ENCODE measurements around the gene LY6G5B.
A peak's percentile ranks its signal among the peaks of the same experiment; 100 is the strongest.

The LY6G5B gene

GRCh38 chr6:31665501-31666336 is 4.1 kb upstream of the LY6G5B start, which contains the start of gene CSNK2B:
TSS of gene CSNK2B (plus strand) at chr6:31666080. CDS start at chr6:31666832, 752 bp downstream.
- peaks cover 73% of the 10 kb centered on the region for H3K4me1 Mint-ChIP-seq
- H3K27me3 Mint-ChIP-seq, result no peaks in the 10 kb centered on the region
- H3K27ac Mint-ChIP-seq, result peak within 1 kb of the TSS; percentile 98 to 99
- DNase-seq, result peak; percentile 98
- no peaks in the 10 kb centered on the region for H3K9me3 Mint-ChIP-seq
- peak within 1 kb of the TSS; percentile 87 to 97 for H3K4me3 Mint-ChIP-seq
- peak; percentile 87 for ATAC-seq

GRCh38 chr6:31666337-31666965 is 3.3 kb upstream of the LY6G5B start:
- no peak for ATAC-seq
- Mint-ChIP-seq H3K9me3 (no peaks in the 10 kb centered on the region), H3K27me3 (no peaks in the 10 kb centered on the region), H3K27ac (peak overlapping the region; percentile 98 to 99), H3K4me3 (peak overlapping the region; percentile 87 to 97), H3K4me1 (peaks cover 66% of the 10 kb centered on the region)
- no peak for DNase-seq

GRCh38 chr6:31676322-31676903 is 6.6 kb downstream of the LY6G5B start:
- H3K27ac Mint-ChIP-seq, result no peak overlapping the region

GRCh38 chr6:31676904-31677303 is 7.1 kb downstream of the LY6G5B start:
- Mint-ChIP-seq H3K9me3 (no peaks in the 10 kb centered on the region), H3K27ac (peak overlapping the region in 1 of 2 donors; percentile 20), H3K4me1 (peaks cover 20% of the 10 kb centered on the region), H3K4me3 (no peak overlapping the region), H3K27me3 (no peaks in the 10 kb centered on the region)
- DNase-seq (no peak), ATAC-seq (no peak)

More at GRCh38 chr6:31676322-31676903, 6.6 kb downstream of the LY6G5B start:
- Mint-ChIP-seq H3K4me3 (no peak overlapping the region), H3K27me3 (no peaks in the 10 kb centered on the region), H3K9me3 (no peaks in the 10 kb centered on the region), H3K4me1 (peaks cover 15% of the 10 kb centered on the region)
- ATAC-seq (no peak), DNase-seq (no peak)

- Mint-ChIP-seq H3K27me3 (no peaks in the 10 kb centered on the region), H3K4me1 (peaks cover 20% of the 10 kb centered on the region), H3K9me3 (no peaks in the 10 kb centered on the region), H3K27ac (peak overlapping the region in 1 of 2 donors; percentile 0), H3K4me3 (no peak overlapping the region)
- ATAC-seq (no peak), DNase-seq (no peak)
Observed at GRCh38 chr6:31677955-31678354, 8.2 kb downstream of the LY6G5B start.

- peak within 1 kb of the TSS; percentile 86 to 94 for H3K27ac Mint-ChIP-seq
- H3K27me3 Mint-ChIP-seq, result no peaks in the 10 kb centered on the region
- ATAC-seq, result peak; percentile 75
- peaks cover 20% of the 10 kb centered on the region for H3K4me1 Mint-ChIP-seq
- no peaks in the 10 kb centered on the region for H3K9me3 Mint-ChIP-seq
- H3K4me3 Mint-ChIP-seq, result peak within 1 kb of the TSS; percentile 80 to 85
- DNase-seq, result peak; percentile 57 to 72
Observed at GRCh38 chr6:31680226-31681134, 10.7 kb downstream of the LY6G5B start, which contains the start of gene LY6G5C. TSS of gene LY6G5C (minus strand) at chr6:31681067. CDS start at chr6:31680373, 694 bp downstream.

- Mint-ChIP-seq H3K4me3 (peak overlapping the region; percentile 80 to 85), H3K9me3 (no peaks in the 10 kb centered on the region), H3K27ac (peak overlapping the region; percentile 86 to 90), H3K4me1 (peaks cover 20% of the 10 kb centered on the region), H3K27me3 (no peaks in the 10 kb centered on the region)
- ATAC-seq (peak; percentile 75), DNase-seq (peak; percentile 50 to 58)
Observed at GRCh38 chr6:31681135-31681671, 11.4 kb downstream of the LY6G5B start.

- Mint-ChIP-seq H3K27me3 (no peaks in the 10 kb centered on the region), H3K4me1 (peaks cover 20% of the 10 kb centered on the region), H3K27ac (no peak overlapping the region), H3K4me3 (no peak overlapping the region), H3K9me3 (no peaks in the 10 kb centered on the region)
- DNase-seq (no peak), ATAC-seq (no peak)
Observed at GRCh38 chr6:31683591-31683990, 13.8 kb downstream of the LY6G5B start.

GRCh38 chr6:31686483-31686882 is 16.7 kb downstream of the LY6G5B start:
- DNase-seq (no peak), ATAC-seq (no peak)
- H3K9me3 Mint-ChIP-seq, result no peaks in the 10 kb centered on the region
- H3K4me3 Mint-ChIP-seq, result no peak overlapping the region
- peak overlapping the region in 1 of 2 donors; percentile 59 for H3K27ac Mint-ChIP-seq
- peaks cover 16% of the 10 kb centered on the region for H3K4me1 Mint-ChIP-seq
- no peaks in the 10 kb centered on the region for H3K27me3 Mint-ChIP-seq

GRCh38 chr6:31687321-31687720 is 17.5 kb downstream of the LY6G5B start:
- DNase-seq (no peak), ATAC-seq (no peak)
- H3K4me1 Mint-ChIP-seq, result peaks cover 13% of the 10 kb centered on the region
- no peak overlapping the region for H3K27ac Mint-ChIP-seq
- H3K27me3 Mint-ChIP-seq, result no peaks in the 10 kb centered on the region
- H3K4me3 Mint-ChIP-seq, result no peak overlapping the region
- H3K9me3 Mint-ChIP-seq, result no peaks in the 10 kb centered on the region

- no peaks in the 10 kb centered on the region for H3K27me3 Mint-ChIP-seq
- peak overlapping the region in 1 of 2 donors; percentile 24 for H3K27ac Mint-ChIP-seq
- DNase-seq (no peak), ATAC-seq (no peak)
- peaks cover 13% of the 10 kb centered on the region for H3K4me1 Mint-ChIP-seq
- no peaks in the 10 kb centered on the region for H3K9me3 Mint-ChIP-seq
- H3K4me3 Mint-ChIP-seq, result no peak overlapping the region
Observed at GRCh38 chr6:31687860-31688693, 18.3 kb downstream of the LY6G5B start.

GRCh38 chr6:31689249-31690110 is 19.7 kb downstream of the LY6G5B start:
- DNase-seq, result no peak
- H3K4me1 Mint-ChIP-seq, result peaks cover 13% of the 10 kb centered on the region
- H3K9me3 Mint-ChIP-seq, result no peaks in the 10 kb centered on the region
- no peaks in the 10 kb centered on the region for H3K27me3 Mint-ChIP-seq
- peak overlapping the region in 1 of 2 donors; percentile 28 for H3K27ac Mint-ChIP-seq
- no peak overlapping the region for H3K4me3 Mint-ChIP-seq
- ATAC-seq, result peak; percentile 62

Measured in stimulated activated naive CD8-positive, alpha-beta T cell treated with anti-CD3 and anti-CD28 coated beads, Interleukin-15, amount 100 ng/mL, for 72 hours (primary cell).